ENCODE measurements around the gene GTPBP1. TPM values are rescaled to one million over a fixed set of nuclear protein-coding genes. Genes with fewer than 3 reads are reported as not detected.

GTPBP1 gene
- 10 to 100 TPM; 41.4 to 48.3 (median 42.6) TPM for polyA plus RNA-seq (ENCODE audit: insufficient read length in 4 of 4)

- peak; percentile 99 to 100 (median 100) for DNase-seq (ENCODE audit: low read depth in 4 of 4, low spot score in 3 of 4)
These were observed at the start of gene GTPBP1 for GRCh38 chr22:38705235-38706100. TSS of gene GTPBP1 (plus strand) at chr22:38705944. CDS start at chr22:38705956, 12 bp downstream.

DNA sequence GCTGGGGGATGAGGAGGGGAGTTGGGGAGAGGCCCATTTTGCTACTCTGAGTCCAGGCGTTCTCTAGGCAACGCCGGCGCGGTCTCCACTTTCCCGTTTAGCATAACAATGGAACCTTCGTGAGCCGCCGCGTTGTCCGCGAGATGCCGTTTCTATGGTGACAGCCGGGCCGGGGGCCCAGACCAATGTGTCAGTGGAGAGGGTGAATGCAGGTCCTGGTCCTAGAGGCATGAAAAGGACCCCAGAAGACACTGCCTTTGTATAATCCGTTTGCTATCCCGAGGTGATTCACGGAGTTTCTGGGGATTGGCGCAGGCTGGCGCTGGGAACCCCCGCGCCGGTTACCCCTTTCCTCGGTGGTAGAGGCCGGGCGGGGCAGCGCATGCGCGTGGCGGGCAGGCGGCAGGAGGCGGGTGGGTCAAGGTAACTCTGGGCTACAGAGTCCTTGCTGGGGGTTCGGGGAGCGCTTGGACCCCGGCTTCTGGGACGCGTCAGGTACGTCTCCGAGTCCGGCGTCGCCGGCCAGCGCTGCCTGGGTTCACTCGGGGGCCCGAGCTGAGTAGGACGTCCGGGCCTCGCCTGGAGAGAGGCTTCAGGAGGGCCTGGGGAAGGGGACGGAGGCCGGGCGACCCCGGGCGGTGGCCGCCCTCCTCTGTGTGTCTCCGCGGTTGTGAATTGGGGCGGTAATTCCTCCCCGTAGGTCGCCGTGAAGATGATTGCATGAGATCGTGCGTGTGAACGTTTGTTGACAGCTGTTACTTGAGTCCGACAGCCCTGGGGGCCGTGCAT is 49.3 kb upstream of the GTPBP1 start, which contains the start of the genes CBY1 and FAM227A:
Gene CBY1 (plus strand): TSS at position 383 of the 789 bp plus-strand sequence. CDS start 11,417 bp downstream, outside the sequence.
Gene FAM227A (minus strand): TSS at position 137 of the 789 bp plus-strand sequence. CDS start 6,224 bp downstream, outside the sequence.
- DNase-seq (ENCODE audit: low read depth in 4 of 4, low spot score in 3 of 4): peak; percentile 71 to 93 (median 84)

- peak; percentile 3 to 14 (median 10) for DNase-seq (ENCODE audit: low read depth in 4 of 4, low spot score in 3 of 4)
These were observed 48.5 kb upstream of the GTPBP1 start for GRCh38 chr22:38657045-38657909.

DNA sequence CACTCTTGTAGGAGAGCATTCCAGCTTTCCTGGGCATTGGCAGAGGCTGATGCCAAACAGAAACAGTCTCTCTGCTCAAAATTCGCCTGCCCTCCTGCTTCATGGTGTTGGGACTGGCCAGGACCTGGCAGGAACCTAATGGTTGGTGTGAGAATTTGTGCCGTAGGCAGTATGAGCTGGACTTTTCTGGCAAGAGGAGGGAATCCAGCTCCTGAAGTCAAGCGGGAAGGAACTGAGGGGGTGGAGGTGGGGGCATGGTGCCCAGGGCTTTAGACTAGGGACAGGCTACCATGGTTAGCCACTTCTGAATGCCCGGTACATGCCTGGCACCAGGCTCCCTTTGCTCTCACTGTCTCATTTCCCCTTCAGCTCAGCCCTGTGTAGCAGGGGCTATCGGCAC is 30.9 kb upstream of the GTPBP1 start:
- no peak for DNase-seq (ENCODE audit: low read depth in 4 of 4, low spot score in 3 of 4)

GRCh38 chr22:38675833-38676232 is 29.9 kb upstream of the GTPBP1 start:
- no peak for DNase-seq (ENCODE audit: low read depth in 4 of 4, low spot score in 3 of 4)

DNA sequence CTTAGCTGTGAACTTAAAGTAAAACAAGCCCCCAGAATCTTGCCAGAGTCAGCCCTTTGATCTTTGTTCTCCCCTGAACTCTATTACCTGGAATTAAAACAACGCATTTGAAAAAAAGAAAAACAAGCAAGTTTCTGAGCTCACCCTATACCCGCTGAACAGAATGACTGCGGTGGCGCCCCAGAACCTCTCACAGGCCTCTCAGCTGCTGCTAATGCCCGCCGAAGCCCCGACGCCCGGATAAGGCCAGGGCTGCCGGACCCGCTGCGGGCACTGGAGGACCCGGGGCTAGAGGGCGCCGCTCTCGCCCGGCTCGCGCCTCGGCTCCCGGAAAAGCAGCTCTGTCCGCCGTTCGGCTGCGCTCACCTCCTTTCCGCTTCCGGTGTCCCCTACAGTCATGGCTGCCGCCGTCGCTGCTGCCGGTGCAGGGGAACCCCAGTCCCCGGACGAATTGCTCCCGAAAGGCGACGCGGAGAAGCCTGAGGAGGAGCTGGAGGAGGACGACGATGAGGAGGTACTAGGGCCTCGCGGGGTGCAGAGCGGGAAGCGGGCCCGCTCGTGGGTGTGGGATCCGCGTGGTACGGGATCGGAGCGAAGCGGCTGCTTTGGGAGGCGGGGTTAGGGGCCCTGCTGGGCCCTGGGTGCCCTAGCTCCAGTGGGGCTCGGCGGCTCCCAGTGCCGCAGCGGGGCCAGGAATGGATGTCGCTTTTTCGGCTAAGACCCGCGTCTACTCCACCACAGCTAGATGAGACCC is 24.0 kb upstream of the GTPBP1 start, which contains the start of gene TOMM22:
Gene TOMM22 (plus strand): TSS at position 376 of the 754 bp plus-strand sequence. CDS start 22 bp downstream, at position 398.
- DNase-seq (ENCODE audit: low read depth in 4 of 4, low spot score in 3 of 4): peak in 3 of 4 donors; percentile 71 to 79 (median 76)

DNA sequence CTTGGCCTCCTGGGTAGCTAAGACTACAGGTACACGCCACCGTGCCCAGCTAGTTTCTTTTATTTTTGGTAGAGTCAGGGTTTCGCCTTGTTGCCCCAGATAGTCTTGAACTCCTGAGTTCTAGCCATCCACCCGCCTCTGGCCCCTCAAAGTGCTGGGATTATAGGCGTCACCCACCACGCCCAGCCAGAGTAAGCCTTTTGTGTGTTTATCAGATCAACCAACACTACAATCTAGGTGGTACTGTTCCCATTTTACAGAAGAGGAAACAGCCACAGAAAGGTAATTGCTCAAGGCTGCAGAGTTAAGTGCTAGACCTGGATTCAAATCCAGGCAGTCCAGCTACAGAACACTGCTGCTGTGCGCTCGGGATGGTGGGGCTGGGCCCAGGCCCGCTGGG is 20.8 kb upstream of the GTPBP1 start:
- no peak for DNase-seq (ENCODE audit: low read depth in 4 of 4, low spot score in 3 of 4)

DNA sequence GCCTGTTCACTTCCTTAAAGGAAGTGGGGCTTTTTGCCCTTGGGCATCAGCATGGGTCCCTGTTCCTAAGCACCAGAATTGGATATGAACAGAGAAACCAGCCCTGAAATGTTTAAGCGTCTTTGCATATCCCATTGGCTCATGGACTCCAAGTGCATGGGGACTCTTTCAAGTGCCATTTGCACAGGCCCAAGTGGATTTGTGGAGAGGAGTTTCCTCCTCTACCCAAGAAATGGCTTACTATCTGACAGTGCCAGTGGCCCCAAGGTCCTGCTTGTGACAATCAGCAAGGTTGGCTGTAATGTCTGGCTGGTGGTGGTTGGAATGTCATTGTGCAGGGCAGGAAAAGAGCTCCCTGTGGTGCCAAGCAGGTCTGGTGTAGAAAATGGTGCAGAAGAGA is 20.0 kb upstream of the GTPBP1 start:
- DNase-seq (ENCODE audit: low read depth in 4 of 4, low spot score in 3 of 4): no peak

DNA sequence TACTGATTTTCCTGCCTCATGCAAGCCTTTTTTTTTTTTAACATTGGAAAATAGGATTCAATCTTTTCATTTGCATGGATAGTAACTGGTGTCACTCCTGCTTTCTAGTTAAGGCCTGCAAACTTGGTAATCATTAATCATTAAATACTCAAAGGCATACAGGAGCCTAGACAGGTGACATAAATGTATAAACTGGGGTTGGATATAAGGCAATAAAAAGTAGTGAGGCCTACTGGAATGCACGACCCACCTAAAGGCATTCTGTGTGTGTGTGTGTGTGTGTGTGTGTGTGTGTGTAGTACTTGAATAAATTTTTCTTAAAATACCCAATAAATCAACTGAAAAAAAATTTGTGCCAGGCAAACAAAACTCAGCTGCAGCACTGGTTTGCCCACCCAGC is 16.1 kb upstream of the GTPBP1 start:
- no peak for DNase-seq (ENCODE audit: low read depth in 4 of 4, low spot score in 3 of 4)

- no peak for DNase-seq (ENCODE audit: low read depth in 4 of 4, low spot score in 3 of 4)
These were observed 11.7 kb upstream of the GTPBP1 start for GRCh38 chr22:38694049-38694448.

GRCh38 chr22:38694940-38695339 is 10.8 kb upstream of the GTPBP1 start:
- DNase-seq (ENCODE audit: low read depth in 4 of 4, low spot score in 3 of 4): no peak

DNA sequence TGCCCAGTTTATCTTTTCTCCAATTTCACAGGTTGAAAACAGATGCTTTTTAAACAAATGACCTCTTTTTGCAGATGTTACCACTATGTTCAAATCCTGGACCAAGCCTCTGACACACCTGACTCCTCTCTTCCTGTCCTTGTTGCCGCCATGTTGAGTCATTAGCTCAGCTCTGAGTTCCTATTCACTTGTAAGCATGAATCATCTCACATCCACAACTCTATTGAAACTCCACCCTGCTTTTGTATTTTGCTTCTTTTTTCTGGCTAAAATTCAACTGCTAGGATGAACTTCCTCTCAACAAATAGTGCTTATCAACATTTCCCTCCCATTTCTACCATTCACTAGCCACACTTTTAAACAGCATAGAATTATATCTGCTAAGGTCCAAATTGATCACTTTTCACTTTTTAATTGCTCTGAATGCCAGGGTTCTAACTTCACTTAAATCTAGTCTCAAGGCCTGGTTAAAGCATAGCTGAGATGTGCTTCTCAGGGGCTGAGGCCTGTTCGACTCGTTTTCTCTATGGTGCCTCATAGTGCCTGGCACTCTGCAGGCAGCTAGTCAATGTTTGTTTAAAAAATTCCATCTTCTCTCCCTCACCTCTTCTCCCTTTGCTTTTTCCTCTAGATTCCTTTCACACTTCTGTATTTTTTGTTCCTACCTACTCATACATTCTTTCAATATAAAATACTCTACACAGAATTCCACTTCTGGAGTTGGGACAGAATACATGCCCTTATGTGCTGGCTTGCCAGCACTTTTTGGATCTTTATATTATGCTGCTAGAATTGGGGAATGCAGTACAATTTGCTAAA is 8.9 kb upstream of the GTPBP1 start:
- DNase-seq (ENCODE audit: low read depth in 4 of 4, low spot score in 3 of 4): no peak

- DNase-seq (ENCODE audit: low read depth in 4 of 4, low spot score in 3 of 4): no peak
These were observed 8.2 kb upstream of the GTPBP1 start for GRCh38 chr22:38697425-38698089.

- DNase-seq (ENCODE audit: low read depth in 4 of 4, low spot score in 3 of 4): no peak
These were observed 7.2 kb upstream of the GTPBP1 start for GRCh38 chr22:38698407-38699094.

- no peak for DNase-seq (ENCODE audit: low read depth in 4 of 4, low spot score in 3 of 4)
These were observed 6.6 kb upstream of the GTPBP1 start for GRCh38 chr22:38699143-38699542.

GRCh38 chr22:38699784-38700183 is 6.0 kb upstream of the GTPBP1 start:
- no peak for DNase-seq (ENCODE audit: low read depth in 4 of 4, low spot score in 3 of 4)

GRCh38 chr22:38700270-38700788 is 5.4 kb upstream of the GTPBP1 start:
- DNase-seq (ENCODE audit: low read depth in 4 of 4, low spot score in 3 of 4): peak in 1 of 4 donors; percentile 38
